PC-3 (cell line): Measurements from ENCODE around the gene SLC2A3. TPM values are rescaled to one million over a fixed set of nuclear protein-coding genes. Genes with fewer than 3 reads are reported as not detected.
"Not testable (repeated sequence)": the region's sequence is repeated elsewhere in the genome, so short reads cannot be mapped to it uniquely, and the experiment has no call there.

Experiments used
- ATAC-seq: fragments of 200-7000 bp; cut with Tn5 transposase; 2 replicates; pipeline ENCODE4 v1.9.1; 2020; ENCODE audit warnings: mild to moderate bottlenecking, moderate library complexity
- BruUV-seq: library from RNA; stranded (reverse); fragments of 400-500 nt; replicated peaks from 2 replicates; lab custom pipeline; 2021; lab: Mats Ljungman, UMichigan
- CTCF ChIA-PET: fragments of 300-600 bp; sonication (Branson Sonifier 250); formaldehyde crosslinking; loops from one replicate; lab custom pipeline; 2022; ENCODE audit warnings: antibody characterized with exemption; lab: Charles Lee
- POLR2A ChIA-PET: fragments of 300-600 bp; sonication (Branson Sonifier 250); formaldehyde crosslinking; loops from one replicate; lab custom pipeline; 2022; ENCODE audit warnings: antibody characterized with exemption; ENCODE audit not compliant: unreplicated experiment; lab: Charles Lee
- DNase-seq: peaks from one replicate; pipeline ENCODE4 v3.0.0-alpha.2; 2015
- H2AFZ ChIP-seq: fragments of 300-600 bp; sonication (generic); 2 replicates; pipeline ENCODE4 v1.6.0; 2016; ENCODE audit warnings: antibody characterized with exemption, low read length
- H3F3A ChIP-seq: fragments of 300-600 bp; sonication (generic); one replicate; pipeline ENCODE4 v1.6.0; 2017; ENCODE audit warnings: antibody characterized with exemption, low read length, control low read depth, mild to moderate bottlenecking; ENCODE audit not compliant: unreplicated experiment
- H3K27ac ChIP-seq: fragments of 300-600 bp; sonication (generic); 2 replicates; pipeline ENCODE4 v1.5.1; 2016; ENCODE audit warnings: mild to moderate bottlenecking, low read length
- H3K27me3 ChIP-seq: fragments of 300-600 bp; sonication (generic); 2 replicates; pipeline ENCODE4 v1.6.1; 2016; ENCODE audit warnings: low read length, mixed read lengths
- H3K36me3 ChIP-seq: fragments of 300-600 bp; sonication (generic); 2 replicates; pipeline ENCODE4 v1.6.1; 2016; ENCODE audit warnings: low read depth, mixed run types, low read length, mixed read lengths
- H3K4me1 ChIP-seq: fragments of 300-600 bp; sonication (generic); 2 replicates; pipeline ENCODE4 v1.5.1; 2016; ENCODE audit warnings: low read length; ENCODE audit not compliant: insufficient read depth
- H3K4me2 ChIP-seq: fragments of 300-600 bp; sonication (generic); 2 replicates; pipeline ENCODE4 v1.6.0; 2016; ENCODE audit warnings: low read length
- H3K4me3 ChIP-seq: fragments of 300-600 bp; sonication (generic); 2 replicates; pipeline ENCODE4 v1.5.1; 2016; ENCODE audit warnings: mild to moderate bottlenecking, low read length, mixed read lengths
- H3K79me2 ChIP-seq: fragments of 300-600 bp; sonication (generic); 2 replicates; pipeline ENCODE4 v1.6.1; 2017; ENCODE audit warnings: low read length, mixed read lengths
- H3K9ac ChIP-seq: fragments of 300-600 bp; sonication (generic); 2 replicates; pipeline ENCODE4 v1.6.0; 2016; ENCODE audit warnings: mild to moderate bottlenecking, low read length
- H3K9me2 ChIP-seq: fragments of 300-600 bp; sonication (generic); replicated peaks from 2 replicates; pipeline ENCODE4 v1.6.1; 2016; ENCODE audit warnings: mixed run types, low read length, mixed read lengths
- H3K9me3 ChIP-seq: fragments of 300-600 bp; sonication (generic); 2 replicates; pipeline ENCODE4 v1.6.1; 2016; ENCODE audit warnings: low read length, mixed read lengths
- H4K20me1 ChIP-seq: fragments of 300-600 bp; sonication (generic); 2 replicates; pipeline ENCODE4 v1.6.1; 2016; ENCODE audit warnings: low read length, mixed read lengths
- EZH2 ChIP-seq: fragments of 300-600 bp; sonication (generic); IDR thresholded peaks from one replicate; pipeline ENCODE4 v1.6.1; 2017; ENCODE audit warnings: antibody characterized with exemption, mild to moderate bottlenecking, low read length; ENCODE audit not compliant: unreplicated experiment
- EZH2phosphoT487 ChIP-seq: fragments of 300-600 bp; sonication (generic); IDR thresholded peaks from 2 replicates; pipeline ENCODE4 v1.6.1; 2018; ENCODE audit warnings: mild to moderate bottlenecking, antibody characterized with exemption, low read length, borderline replicate concordance
- intact Hi-C: fragments of 100-400 bp; cut with micrococcal nuclease; formaldehyde crosslinking; loops from 2 replicates; pipeline ENCODE4 v1.9.0; 2023
- total RNA-seq: library from RNA; depleted of rRNA; stranded (reverse); fragments of >200 nt; gene quantifications from 2 replicates; pipeline ENCODE4 v1.2.3, GENCODE V29; 2014
- TF ChIP-seq, protein P1 (sequence below): fragments of 300-600 bp; sonication (generic); conservative IDR thresholded peaks from 2 replicates; pipeline ENCODE4 v1.5.1; 2017; ENCODE audit warnings: antibody characterized with exemption, low read depth, mild to moderate bottlenecking, low read length

SLC2A3 gene
- total RNA-seq, 1 experiment from 2014 or later: not detected

DNA sequence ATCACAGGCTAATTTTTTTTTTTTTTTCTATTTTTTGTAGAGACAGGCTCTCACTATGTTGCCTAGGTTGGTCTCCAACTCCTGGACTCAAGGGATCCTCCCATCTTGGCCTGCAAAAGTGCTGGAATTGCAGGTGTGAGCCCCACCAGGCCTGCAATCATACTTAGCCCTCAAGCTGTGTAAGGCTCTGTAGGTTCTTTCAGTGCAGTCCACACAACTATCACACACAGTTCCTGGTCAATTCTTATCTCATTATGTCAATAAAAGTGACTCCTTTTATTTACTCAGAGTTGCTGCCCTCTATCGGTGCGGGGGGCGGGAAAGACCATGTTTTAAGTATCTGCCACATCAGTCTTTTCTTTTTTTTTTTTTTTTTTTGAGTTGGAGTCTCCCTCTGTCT, 29.0 kb downstream of the SLC2A3 start:
- no peak overlapping the region for H3K4me3 ChIP-seq
- no peak overlapping the region for H3K4me2 ChIP-seq
- ChIA-PET CTCF (interaction anchor here (0.7 kb wide), 1 partner anchor 26 kb away, joined by 4 read pairs; no protein-coding TSS in a partner anchor), POLR2A (no interaction called here)
- ATAC-seq (peak; percentile 64), DNase-seq (peak; percentile 64)
- H3K9me3 ChIP-seq: no peaks in the 10 kb centered on the region
- no peaks in the 10 kb centered on the region for H3K9me2 ChIP-seq
- 0 out of 2 replicates have a peak, but pooled peaks cover 4% of the 10 kb centered on the region for H3K4me1 ChIP-seq
- no peak overlapping the region for H2AFZ ChIP-seq
- no peak overlapping the region for H3K27ac ChIP-seq
- H3K79me2 ChIP-seq: no peaks in the 10 kb centered on the region
- H3K36me3 ChIP-seq: no peaks in the 10 kb centered on the region
- H3K27me3 ChIP-seq: no peaks in the 10 kb centered on the region
- no peak overlapping the region for H3K9ac ChIP-seq
- TF ChIP-seq, protein P1, sequence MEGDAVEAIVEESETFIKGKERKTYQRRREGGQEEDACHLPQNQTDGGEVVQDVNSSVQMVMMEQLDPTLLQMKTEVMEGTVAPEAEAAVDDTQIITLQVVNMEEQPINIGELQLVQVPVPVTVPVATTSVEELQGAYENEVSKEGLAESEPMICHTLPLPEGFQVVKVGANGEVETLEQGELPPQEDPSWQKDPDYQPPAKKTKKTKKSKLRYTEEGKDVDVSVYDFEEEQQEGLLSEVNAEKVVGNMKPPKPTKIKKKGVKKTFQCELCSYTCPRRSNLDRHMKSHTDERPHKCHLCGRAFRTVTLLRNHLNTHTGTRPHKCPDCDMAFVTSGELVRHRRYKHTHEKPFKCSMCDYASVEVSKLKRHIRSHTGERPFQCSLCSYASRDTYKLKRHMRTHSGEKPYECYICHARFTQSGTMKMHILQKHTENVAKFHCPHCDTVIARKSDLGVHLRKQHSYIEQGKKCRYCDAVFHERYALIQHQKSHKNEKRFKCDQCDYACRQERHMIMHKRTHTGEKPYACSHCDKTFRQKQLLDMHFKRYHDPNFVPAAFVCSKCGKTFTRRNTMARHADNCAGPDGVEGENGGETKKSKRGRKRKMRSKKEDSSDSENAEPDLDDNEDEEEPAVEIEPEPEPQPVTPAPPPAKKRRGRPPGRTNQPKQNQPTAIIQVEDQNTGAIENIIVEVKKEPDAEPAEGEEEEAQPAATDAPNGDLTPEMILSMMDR: peak; percentile 46; the same call in 1 of the 2 replicates
- no peak for TF ChIP-seq EZH2
- BruUV-seq: no TSS peak
- no peaks in the 10 kb centered on the region for H4K20me1 ChIP-seq
- no peaks in the 10 kb centered on the region for H3F3A ChIP-seq
- intact Hi-C loops: no loop called here

GRCh38 chr12:7906303-7906702, 29.7 kb downstream of the SLC2A3 start:
- BruUV-seq, ATAC-seq, intact Hi-C loops: not testable (repeated sequence)

GRCh38 chr12:7905600-7906125, 30.3 kb downstream of the SLC2A3 start:
- POLR2A ChIA-PET: not testable (repeated sequence)

More at GRCh38 chr12:7906303-7906702, 29.7 kb downstream of the SLC2A3 start:
- H3K4me3 ChIP-seq, H3K4me1 ChIP-seq, H3K36me3 ChIP-seq, H3K27ac ChIP-seq, DNase-seq, H3K9me3 ChIP-seq, H3F3A ChIP-seq, H3K79me2 ChIP-seq, H4K20me1 ChIP-seq, H3K9me2 ChIP-seq, H3K27me3 ChIP-seq, H3K4me2 ChIP-seq, H3K9ac ChIP-seq, POLR2A ChIA-PET, H2AFZ ChIP-seq: not testable (repeated sequence)
- CTCF ChIA-PET: interaction anchor here (0.7 kb wide), 1 partner anchor 27 kb away, joined by 4 read pairs; no protein-coding TSS in a partner anchor

DNA sequence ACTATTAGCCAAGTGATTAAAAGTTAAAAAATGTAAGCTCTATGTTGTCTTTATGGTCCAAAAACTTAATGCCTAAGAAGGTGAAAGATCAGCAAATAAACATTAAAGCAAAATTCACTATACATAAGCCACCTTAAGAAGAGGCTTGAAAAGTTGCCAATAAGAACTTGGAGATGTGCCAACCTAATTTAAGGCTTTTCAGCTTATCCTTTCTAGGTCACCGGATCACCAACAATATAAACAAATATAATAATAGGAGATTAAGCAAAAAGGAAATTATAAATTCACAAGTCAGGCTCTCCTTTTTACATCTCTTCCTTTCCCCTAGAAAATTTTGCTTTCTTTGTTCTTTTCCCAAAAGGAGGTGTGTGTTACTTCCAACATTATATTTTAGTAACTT, 30.9 kb downstream of the SLC2A3 start:
- no peak overlapping the region for H3K4me3 ChIP-seq
- TF ChIP-seq EZH2phosphoT487 (no peak), EZH2 (no peak)
- TF ChIP-seq, protein P1: no peak
- no peak overlapping the region for H3K9ac ChIP-seq
- BruUV-seq: no TSS peak
- ChIA-PET CTCF (no interaction called here), POLR2A (no interaction called here)
- H2AFZ ChIP-seq: no peak overlapping the region
- H3K9me2 ChIP-seq: no peaks in the 10 kb centered on the region
- no peaks in the 10 kb centered on the region for H3K9me3 ChIP-seq
- H3K4me2 ChIP-seq: no peak overlapping the region
- no peak for ATAC-seq
- H3F3A ChIP-seq: no peaks in the 10 kb centered on the region
- intact Hi-C loops: no loop called here
- no peaks in the 10 kb centered on the region for H4K20me1 ChIP-seq
- no peaks in the 10 kb centered on the region for H3K79me2 ChIP-seq
- H3K4me1 ChIP-seq: peaks cover 5% of the 10 kb centered on the region; the same call in 1 of the 2 replicates
- H3K27me3 ChIP-seq: no peaks in the 10 kb centered on the region
- DNase-seq: peak; percentile 11
- H3K27ac ChIP-seq: no peak overlapping the region
- no peaks in the 10 kb centered on the region for H3K36me3 ChIP-seq

More at GRCh38 chr12:7905600-7906125, 30.3 kb downstream of the SLC2A3 start:
- H3K4me1 ChIP-seq, H4K20me1 ChIP-seq, CTCF ChIA-PET, H3K9me3 ChIP-seq, H3F3A ChIP-seq, H3K4me2 ChIP-seq, H3K4me3 ChIP-seq, DNase-seq, intact Hi-C loops, H3K79me2 ChIP-seq, H2AFZ ChIP-seq, H3K9me2 ChIP-seq, H3K27me3 ChIP-seq, H3K27ac ChIP-seq, H3K9ac ChIP-seq, ATAC-seq, H3K36me3 ChIP-seq, BruUV-seq: not testable (repeated sequence)

GRCh38 chr12:7902416-7902815, 33.6 kb downstream of the SLC2A3 start:
- CTCF ChIA-PET, POLR2A ChIA-PET, intact Hi-C loops: not testable (repeated sequence)

More at GRCh38 chr12:7902416-7902815, 33.6 kb downstream of the SLC2A3 start:
- not testable (repeated sequence) for H3K4me3 ChIP-seq, H3K9me3 ChIP-seq, BruUV-seq, H3K9me2 ChIP-seq, H3K4me1 ChIP-seq, H3K79me2 ChIP-seq, H3K27ac ChIP-seq, H3K27me3 ChIP-seq, H4K20me1 ChIP-seq, H3K4me2 ChIP-seq, H3K36me3 ChIP-seq, H3K9ac ChIP-seq, H3F3A ChIP-seq, ATAC-seq, H2AFZ ChIP-seq, DNase-seq
